CD14-positive monocyte (primary cell): ENCODE results near the gene FGFR2. TPM values are rescaled to one million over a fixed set of nuclear protein-coding genes. Genes with fewer than 3 reads are reported as not detected.

Experiments used
- DNase-seq, 3 donors: peaks; one replicate each; pipeline ENCODE4 v3.0.0-alpha.2; 2011 to 2022
- H2AFZ ChIP-seq: 2 replicates; pipeline ENCODE4 v1.6.0; 2012; ENCODE audit warnings: mild to moderate bottlenecking, low read depth, low read length, inconsistent platforms; ENCODE audit not compliant: insufficient read depth, poor library complexity, severe bottlenecking
- H3K27ac ChIP-seq, 2 donors: 1 replicate in 1 of 2; 2 replicates in 1 of 2; pipeline ENCODE4 v1.5.1; 2012 to 2013; ENCODE audit warnings: low read length in 2 of 2, control low read depth in 1 of 2, inconsistent platforms in 1 of 2, low read depth in 1 of 2, mild to moderate bottlenecking in 1 of 2
- H3K27me3 ChIP-seq, 2 donors: one replicate each; pipeline versions ENCODE4 v1.6.0 to v1.6.1; 2011 to 2013; ENCODE audit warnings: low read length in 2 of 2; ENCODE audit not compliant: control insufficient read depth in 2 of 2, insufficient read depth in 2 of 2
- H3K36me3 ChIP-seq, 2 donors: replicated peaks in 1 of 2; 1 replicate in 1 of 2; 2 replicates in 1 of 2; pipeline versions ENCODE4 v1.5.1 to v1.6.1; 2012 to 2013; ENCODE audit warnings: low read length in 2 of 2, control low read depth in 1 of 2, inconsistent platforms in 1 of 2, mild to moderate bottlenecking in 1 of 2; ENCODE audit not compliant: insufficient read depth in 2 of 2, control insufficient read depth in 1 of 2
- H3K4me1 ChIP-seq, 2 donors: 1 replicate in 1 of 2; 2 replicates in 1 of 2; pipeline versions ENCODE4 v1.5.1 to v1.6.1; 2012 to 2013; ENCODE audit warnings: low read length in 2 of 2, control low read depth in 1 of 2, inconsistent platforms in 1 of 2, mild to moderate bottlenecking in 1 of 2, moderate library complexity in 1 of 2; ENCODE audit not compliant: insufficient read depth in 2 of 2, control insufficient read depth in 1 of 2
- H3K4me2 ChIP-seq: replicated peaks from 2 replicates; pipeline ENCODE3; 2012; ENCODE audit warnings: low read length, moderate library complexity, mild to moderate bottlenecking; ENCODE audit not compliant: poor library complexity, severe bottlenecking; ENCODE audit errors: extremely low read depth
- H3K4me3 ChIP-seq, 3 experiments: fragments of 200-600 bp in 1 of 3; sonication (generic) in 1 of 3; replicated peaks in 1 of 3; 1 replicate in 2 of 3; 2 replicates in 1 of 3; pipeline ENCODE4 v1.5.1; 2011 to 2013; ENCODE audit warnings: low read length in 3 of 3, mild to moderate bottlenecking in 3 of 3, control low read depth in 2 of 3, low read depth in 2 of 3, inconsistent platforms in 1 of 3, moderate library complexity in 1 of 3
- H3K79me2 ChIP-seq: 2 replicates; pipeline ENCODE4 v1.6.0; 2012; ENCODE audit warnings: mild to moderate bottlenecking, control low read depth, inconsistent platforms, low read length, moderate library complexity; ENCODE audit not compliant: insufficient read depth
- H3K9ac ChIP-seq: 2 replicates; pipeline ENCODE4 v1.6.0; 2017; ENCODE audit warnings: low read length, mild to moderate bottlenecking; ENCODE audit not compliant: insufficient read depth, poor library complexity, severe bottlenecking
- H3K9me3 ChIP-seq, 2 donors: replicated peaks in 1 of 2; 1 replicate in 1 of 2; 2 replicates in 1 of 2; pipeline versions ENCODE4 v1.5.1 to v1.6.1; 2012 to 2013; ENCODE audit warnings: low read length in 2 of 2, control low read depth in 1 of 2; ENCODE audit not compliant: control insufficient read depth in 1 of 2, insufficient read depth in 1 of 2
- H4K20me1 ChIP-seq: 2 replicates; pipeline ENCODE4 v1.6.0; 2012; ENCODE audit warnings: mild to moderate bottlenecking, low read length, control low read depth, moderate library complexity; ENCODE audit not compliant: insufficient read depth
- H3K27ac Mint-ChIP-seq, 7 donors: one replicate each; pipeline ENCODE4 v1.8.0; 2020; ENCODE audit warnings: mild to moderate bottlenecking in 7 of 7, mixed read lengths in 7 of 7, moderate library complexity in 6 of 7, inconsistent platforms in 2 of 7
- H3K27me3 Mint-ChIP-seq, 3 donors: one replicate each; pipeline ENCODE4 v1.8.0; 2021 to 2022; ENCODE audit warnings: low read depth in 3 of 3, mild to moderate bottlenecking in 3 of 3, mixed read lengths in 3 of 3, moderate library complexity in 3 of 3, inconsistent platforms in 1 of 3
- H3K36me3 Mint-ChIP-seq, 2 donors: one replicate each; pipeline ENCODE4 v1.8.0; 2020; ENCODE audit warnings: mixed read lengths in 2 of 2, inconsistent platforms in 1 of 2, mild to moderate bottlenecking in 1 of 2
- H3K4me1 Mint-ChIP-seq: one replicate; pipeline ENCODE4 v1.8.0; 2020; ENCODE audit warnings: mild to moderate bottlenecking, mixed read lengths
- H3K4me3 Mint-ChIP-seq, 2 donors: one replicate each; pipeline ENCODE4 v1.8.0; 2020; ENCODE audit warnings: mild to moderate bottlenecking in 2 of 2, mixed read lengths in 2 of 2, moderate library complexity in 1 of 2
- H3K9me3 Mint-ChIP-seq, 7 donors: one replicate each; pipeline ENCODE4 v1.8.0; 2020 to 2022; ENCODE audit warnings: mixed read lengths in 7 of 7, mild to moderate bottlenecking in 6 of 7, moderate library complexity in 6 of 7, inconsistent platforms in 2 of 7
- CTCF ChIP-seq: fragments of 200-600 bp; IDR thresholded peaks from one replicate; pipeline ENCODE4 v1.8.0; 2022; ENCODE audit warnings: antibody characterized with exemption, mild to moderate bottlenecking
- WGBS: methylation state at CpG from one replicate; pipeline ENCODE4 v1.1.5; 2013; ENCODE audit warnings: missing lambda C conversion rate; ENCODE audit not compliant: insufficient coverage; 5-methylcytosine and 5-hydroxymethylcytosine counted together
- intact Hi-C, 2 donors: fragments of 100-400 bp; cut with micrococcal nuclease; formaldehyde crosslinking; loops; one replicate each; pipeline versions ENCODE4 v1.15.0 to v1.15.1; 2023
- polyA plus RNA-seq, 3 donors: library from polyadenylated mRNA; depleted of rRNA in 1 of 3; unstranded in 2 of 3; stranded (reverse) in 1 of 3; fragments of 300-500 nt in 2 of 3; fragments of >200 nt in 1 of 3; fragmentation: Illumina TruSeq in 2 of 3; gene quantifications; 1 replicate in 2 of 3; 2 replicates in 1 of 3; pipeline ENCODE4 v1.2.3, GENCODE V29; 2012 to 2021

FGFR2 gene
- polyA plus RNA-seq, 3 donors: not detected

- no peaks in the 10 kb centered on the region for H3K27me3 ChIP-seq
- Mint-ChIP-seq H3K4me3 (no peak overlapping the region), H3K27me3 (peaks cover 0 to 1% (median 0%) of the 10 kb centered on the region in 3 donors), H3K36me3 (no peaks in the 10 kb centered on the region), H3K27ac (no peak overlapping the region), H3K9me3 (peaks cover 7 to 23% (median 14%) of the 10 kb centered on the region in 7 donors), H3K4me1 (no peaks in the 10 kb centered on the region)
- no peak overlapping the region for H3K27ac ChIP-seq
- H3K79me2 ChIP-seq: no peaks in the 10 kb centered on the region
- no peaks in the 10 kb centered on the region for H3K4me1 ChIP-seq
- no peak overlapping the region for H3K9ac ChIP-seq
- no peaks in the 10 kb centered on the region for H3K36me3 ChIP-seq
- no peak overlapping the region for H3K4me3 ChIP-seq
- no peak for DNase-seq
- no peak overlapping the region for H2AFZ ChIP-seq
- no peak overlapping the region for H3K4me2 ChIP-seq
- peaks cover 0 to 15% of the 10 kb centered on the region in 2 donors for H3K9me3 ChIP-seq
- WGBS: 100% methylated on average over 4 of the region's 8 CpGs
- TF ChIP-seq CTCF: no peak
- intact Hi-C loops: no loop called here
- no peaks in the 10 kb centered on the region for H4K20me1 ChIP-seq
These were observed 44.6 kb downstream of the FGFR2 start for GRCh38 chr10:121553511-121554264.

GRCh38 chr10:121552746-121553145 is 45.5 kb downstream of the FGFR2 start:
- H3K27me3 Mint-ChIP-seq: no peaks in the 10 kb centered on the region
- no peaks in the 10 kb centered on the region for H3K79me2 ChIP-seq
- peaks cover 7 to 23% (median 14%) of the 10 kb centered on the region in 7 donors for H3K9me3 Mint-ChIP-seq
- no peak overlapping the region for H3K9ac ChIP-seq
- TF ChIP-seq CTCF: no peak
- H4K20me1 ChIP-seq: no peaks in the 10 kb centered on the region
- H3K4me3 Mint-ChIP-seq: no peak overlapping the region
- WGBS: 100% methylated on average over 2 of the region's 4 CpGs
- no peak for DNase-seq
- intact Hi-C loops: no loop called here
- no peak overlapping the region for H3K27ac ChIP-seq
- H3K4me2 ChIP-seq: no peak overlapping the region
- no peak overlapping the region for H3K4me3 ChIP-seq
- H3K36me3 Mint-ChIP-seq: no peaks in the 10 kb centered on the region
- H3K9me3 ChIP-seq: peaks cover 0 to 20% of the 10 kb centered on the region in 2 donors
- H3K27me3 ChIP-seq: no peaks in the 10 kb centered on the region
- no peak overlapping the region for H3K27ac Mint-ChIP-seq
- H3K4me1 ChIP-seq: no peaks in the 10 kb centered on the region
- no peaks in the 10 kb centered on the region for H3K4me1 Mint-ChIP-seq
- no peak overlapping the region for H2AFZ ChIP-seq
- no peaks in the 10 kb centered on the region for H3K36me3 ChIP-seq
